Activated T-helper 1 cell treated with anti-CD3 and anti-CD28 coated beads, Interleukin-12 subunit alpha, Interleukin-12 subunit beta, Interleukin-2, Interleukin-4 antibody, amounts not matched to agents 30 ng/mL and 10 ng/mL and 1 ng/mL, durations not matched to agents 14 hours and 24 hours and 36 hours (primary cell): Measurements from ENCODE around the gene WDR37. TPM values are rescaled to one million over a fixed set of nuclear protein-coding genes. Genes with fewer than 3 reads are reported as not detected.

ENCODE experiments used
- DNase-seq: peaks from one replicate; pipeline ENCODE4 v3.0.0; 2021; ENCODE audit warnings: low spot score
- H3K27ac Mint-ChIP-seq: one replicate; pipeline ENCODE4 v1.8.0; 2021; ENCODE audit warnings: mild to moderate bottlenecking, mixed read lengths
- H3K27me3 Mint-ChIP-seq: one replicate; pipeline ENCODE4 v1.8.0; 2022; ENCODE audit warnings: mild to moderate bottlenecking, moderate library complexity, mixed read lengths; ENCODE audit not compliant: insufficient read depth
- H3K36me3 Mint-ChIP-seq: one replicate; pipeline ENCODE4 v1.8.0; 2021; ENCODE audit warnings: low read depth, mixed read lengths
- H3K4me1 Mint-ChIP-seq: one replicate; pipeline ENCODE4 v1.8.0; 2021; ENCODE audit warnings: low read depth, mixed read lengths
- H3K4me3 Mint-ChIP-seq: one replicate; pipeline ENCODE4 v1.8.0; 2021; ENCODE audit warnings: mild to moderate bottlenecking, moderate library complexity, mixed read lengths
- H3K9me3 Mint-ChIP-seq: one replicate; pipeline ENCODE4 v1.8.0; 2021; ENCODE audit warnings: mixed read lengths
- intact Hi-C: fragments of 100-400 bp; cut with micrococcal nuclease; formaldehyde crosslinking; loops from one replicate; pipeline ENCODE4 v1.15.1; 2024
- total RNA-seq: library from RNA; stranded (reverse); gene quantifications from 2 replicates; pipeline ENCODE4 v1.2.3, GENCODE V29; 2022

Gene WDR37
- total RNA-seq, 1 donor from 2014 or later: 19.9 TPM

DNA sequence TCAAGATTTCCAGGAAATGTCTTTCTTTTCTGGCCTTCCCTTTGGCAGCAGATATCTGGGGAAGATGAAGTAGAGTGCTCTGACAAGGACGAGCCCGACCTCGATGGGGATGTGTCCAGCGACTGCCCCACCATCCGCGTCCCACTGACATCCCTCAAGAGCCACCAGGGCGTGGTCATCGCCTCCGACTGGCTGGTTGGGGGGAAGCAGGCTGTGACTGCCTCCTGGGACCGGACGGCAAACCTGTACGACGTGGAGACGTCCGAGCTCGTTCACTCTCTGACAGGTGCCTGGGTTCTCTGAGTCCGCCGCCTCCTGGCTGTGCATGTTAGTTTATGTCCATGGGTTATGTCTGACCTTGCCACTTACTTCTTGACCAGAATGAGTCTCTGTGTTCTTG lies 47.4 kb downstream of the WDR37 start:
- H3K36me3 Mint-ChIP-seq: peaks cover 70% of the 10 kb centered on the region
- no peaks in the 10 kb centered on the region for H3K27me3 Mint-ChIP-seq
- peaks cover 46% of the 10 kb centered on the region for H3K4me1 Mint-ChIP-seq
- intact Hi-C loops: no loop called here
- no peaks in the 10 kb centered on the region for H3K9me3 Mint-ChIP-seq
- DNase-seq: no peak
- no peak overlapping the region for H3K4me3 Mint-ChIP-seq
- no peak overlapping the region for H3K27ac Mint-ChIP-seq

- H3K9me3 Mint-ChIP-seq: no peaks in the 10 kb centered on the region
- no peak for DNase-seq
- H3K27ac Mint-ChIP-seq: no peak overlapping the region
- peaks cover 46% of the 10 kb centered on the region for H3K4me1 Mint-ChIP-seq
- H3K36me3 Mint-ChIP-seq: peaks cover 62% of the 10 kb centered on the region
- H3K4me3 Mint-ChIP-seq: no peak overlapping the region
- H3K27me3 Mint-ChIP-seq: no peaks in the 10 kb centered on the region
- intact Hi-C loops: no loop called here
Observed at GRCh38 chr10:1104971-1105370, 48.8 kb downstream of the WDR37 start.

GRCh38 chr10:1107004-1107403 lies 50.8 kb downstream of the WDR37 start:
- peaks cover 68% of the 10 kb centered on the region for H3K36me3 Mint-ChIP-seq
- H3K4me1 Mint-ChIP-seq: peaks cover 59% of the 10 kb centered on the region
- no peak overlapping the region for H3K4me3 Mint-ChIP-seq
- DNase-seq: no peak
- H3K9me3 Mint-ChIP-seq: no peaks in the 10 kb centered on the region
- intact Hi-C loops: no loop called here
- no peaks in the 10 kb centered on the region for H3K27me3 Mint-ChIP-seq
- no peak overlapping the region for H3K27ac Mint-ChIP-seq

- Mint-ChIP-seq H3K27me3 (no peaks in the 10 kb centered on the region), H3K4me3 (no peak overlapping the region), H3K27ac (no peak overlapping the region), H3K36me3 (peaks cover 68% of the 10 kb centered on the region), H3K4me1 (peaks cover 59% of the 10 kb centered on the region), H3K9me3 (no peaks in the 10 kb centered on the region)
- no peak for DNase-seq
- intact Hi-C loops: no loop called here
Observed at GRCh38 chr10:1107679-1108078, 51.5 kb downstream of the WDR37 start.

DNA sequence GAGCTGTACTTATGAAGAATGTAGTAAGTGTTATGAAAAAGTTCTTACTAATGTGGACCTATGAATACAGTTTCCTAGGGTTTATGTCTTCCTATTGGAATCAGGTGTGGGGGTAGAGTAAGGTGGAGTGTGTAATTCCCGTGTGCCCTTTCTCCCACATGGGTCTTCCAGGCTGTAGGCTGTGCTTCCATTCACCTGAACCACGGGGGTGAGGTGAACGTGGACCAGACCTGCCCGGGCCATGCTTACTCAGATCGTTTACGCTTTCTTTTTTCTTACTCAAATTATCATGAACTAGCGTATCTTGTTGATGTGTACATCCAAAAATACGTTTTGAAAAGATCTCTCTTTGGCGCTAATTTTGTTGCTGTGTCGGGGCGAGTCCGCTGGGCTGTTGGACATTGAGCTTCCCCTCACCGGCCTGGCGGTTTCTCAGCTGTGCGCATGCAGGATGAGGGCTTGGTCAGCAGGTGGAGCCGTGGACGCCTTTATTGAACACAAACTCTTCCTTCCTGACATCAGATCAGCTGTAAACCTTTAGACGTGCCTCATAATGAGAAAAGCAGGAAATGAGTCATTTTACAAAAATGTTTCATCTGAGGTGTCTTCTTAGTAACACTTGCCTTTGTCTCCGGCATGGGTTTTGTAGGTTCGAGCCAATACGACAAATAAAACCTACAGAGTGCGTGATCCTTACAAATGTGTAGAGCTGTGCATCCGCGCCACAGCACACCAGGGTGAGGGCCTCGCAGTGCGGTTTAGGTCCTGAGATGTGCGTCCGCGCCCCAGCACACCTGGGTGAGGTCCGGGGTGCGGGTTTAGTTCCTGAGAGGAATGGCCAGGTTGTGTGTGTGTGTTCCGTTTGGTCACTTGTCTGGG lies 53.8 kb downstream of the WDR37 start:
- DNase-seq: peak; percentile 71
- Mint-ChIP-seq H3K9me3 (no peaks in the 10 kb centered on the region), H3K4me3 (peak overlapping the region; percentile 39), H3K27me3 (no peaks in the 10 kb centered on the region), H3K27ac (peak overlapping the region; percentile 75), H3K4me1 (peaks cover 54% of the 10 kb centered on the region), H3K36me3 (peaks cover 59% of the 10 kb centered on the region)
- intact Hi-C loops: loop anchor here (1.0 to 10.0 kb wide), 9 partner anchors 8 to 1933 kb away; partner anchors contain the start of genes ADARB2 and LARP4B

DNA sequence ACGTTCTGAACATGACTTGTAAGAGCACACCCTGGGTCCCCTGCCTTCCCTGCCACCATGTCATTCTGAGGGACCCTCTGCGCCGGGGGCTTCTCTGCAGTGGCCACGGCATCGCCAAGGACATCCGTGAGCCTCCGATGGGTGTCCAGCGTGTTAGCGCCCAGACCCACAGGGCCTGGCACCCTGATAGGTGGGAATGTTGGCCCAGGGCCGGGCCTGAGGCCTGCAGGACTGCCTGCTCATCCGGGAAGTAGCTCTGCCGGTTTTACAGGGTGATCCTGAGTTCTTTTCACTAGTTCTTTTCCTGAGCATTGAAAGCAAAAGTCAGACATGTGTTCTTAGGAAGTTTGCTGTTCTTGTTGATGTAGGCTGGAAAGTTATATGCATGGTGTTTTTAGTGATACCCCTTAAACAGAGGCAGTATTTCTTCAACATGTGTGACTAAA lies 54.5 kb downstream of the WDR37 start:
- intact Hi-C loops: loop anchor here (1.0 to 10.0 kb wide), 9 partner anchors 8 to 1933 kb away; partner anchors contain the start of genes ADARB2 and LARP4B
- Mint-ChIP-seq H3K36me3 (peaks cover 58% of the 10 kb centered on the region), H3K27ac (peak overlapping the region; percentile 75), H3K9me3 (no peaks in the 10 kb centered on the region), H3K4me1 (peaks cover 54% of the 10 kb centered on the region), H3K27me3 (no peaks in the 10 kb centered on the region), H3K4me3 (peak overlapping the region; percentile 39)
- DNase-seq: no peak

GRCh38 chr10:1114315-1114714 lies 58.1 kb downstream of the WDR37 start:
- no peak overlapping the region for H3K27ac Mint-ChIP-seq
- intact Hi-C loops: loop anchor here (5.0 to 10.0 kb wide), 3 partner anchors 253 to 820 kb away; partner anchors contain the start of gene ADARB2
- no peaks in the 10 kb centered on the region for H3K27me3 Mint-ChIP-seq
- H3K36me3 Mint-ChIP-seq: peaks cover 59% of the 10 kb centered on the region
- H3K4me3 Mint-ChIP-seq: no peak overlapping the region
- H3K9me3 Mint-ChIP-seq: no peaks in the 10 kb centered on the region
- DNase-seq: no peak
- H3K4me1 Mint-ChIP-seq: peaks cover 44% of the 10 kb centered on the region

- intact Hi-C loops: loop anchor here (5.0 to 10.0 kb wide), 3 partner anchors 252 to 820 kb away; partner anchors contain the start of gene ADARB2
- Mint-ChIP-seq H3K36me3 (peaks cover 65% of the 10 kb centered on the region), H3K27me3 (no peaks in the 10 kb centered on the region), H3K27ac (no peak overlapping the region), H3K4me1 (peaks cover 40% of the 10 kb centered on the region), H3K9me3 (no peaks in the 10 kb centered on the region), H3K4me3 (no peak overlapping the region)
- no peak for DNase-seq
Observed at GRCh38 chr10:1114719-1115606, 58.8 kb downstream of the WDR37 start.

DNA sequence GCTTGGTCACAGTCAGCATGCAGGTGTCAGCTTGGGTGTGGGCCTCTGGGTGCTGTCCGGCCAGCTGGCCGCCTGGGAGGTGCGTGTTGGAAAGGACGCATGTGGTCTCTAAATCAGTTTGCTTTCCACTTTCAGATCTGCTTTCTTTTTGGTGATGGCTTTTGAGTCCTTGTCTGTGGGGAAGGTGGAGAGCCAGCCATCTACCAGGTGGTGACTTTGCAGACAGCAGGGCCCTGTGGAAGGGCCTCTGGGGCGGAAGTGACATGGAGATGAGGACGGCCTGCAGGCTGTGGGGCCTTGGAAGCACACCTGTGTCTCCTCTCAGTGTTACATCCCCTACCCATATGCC lies 59.4 kb downstream of the WDR37 start:
- peaks cover 63% of the 10 kb centered on the region for H3K36me3 Mint-ChIP-seq
- H3K27ac Mint-ChIP-seq: no peak overlapping the region
- DNase-seq: no peak
- no peaks in the 10 kb centered on the region for H3K27me3 Mint-ChIP-seq
- no peak overlapping the region for H3K4me3 Mint-ChIP-seq
- intact Hi-C loops: loop anchor here (10.0 kb wide), 2 partner anchors 619 to 819 kb away; partner anchors contain the start of gene ADARB2
- peaks cover 34% of the 10 kb centered on the region for H3K4me1 Mint-ChIP-seq
- no peaks in the 10 kb centered on the region for H3K9me3 Mint-ChIP-seq

DNA sequence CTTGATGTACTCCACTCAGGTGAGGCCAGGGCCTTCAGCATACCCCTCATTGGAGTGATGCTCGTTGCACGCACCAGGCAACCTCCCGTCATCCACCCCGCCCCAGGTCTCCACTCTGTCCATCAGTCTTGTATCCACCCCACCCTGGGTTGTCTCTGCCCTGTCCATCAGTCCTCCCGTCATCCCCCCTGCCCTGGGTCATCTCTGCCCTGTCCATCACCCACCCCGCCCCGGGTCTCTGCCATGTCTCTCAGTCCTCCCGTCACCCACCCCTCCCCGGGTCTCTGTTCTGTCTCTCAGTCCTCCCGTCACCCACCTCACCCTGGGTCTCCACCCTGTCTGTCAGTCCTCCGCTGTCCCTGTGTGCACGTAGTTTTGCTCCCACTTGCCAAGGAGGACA lies 59.9 kb downstream of the WDR37 start:
- H3K4me3 Mint-ChIP-seq: no peak overlapping the region
- peaks cover 29% of the 10 kb centered on the region for H3K4me1 Mint-ChIP-seq

DNA sequence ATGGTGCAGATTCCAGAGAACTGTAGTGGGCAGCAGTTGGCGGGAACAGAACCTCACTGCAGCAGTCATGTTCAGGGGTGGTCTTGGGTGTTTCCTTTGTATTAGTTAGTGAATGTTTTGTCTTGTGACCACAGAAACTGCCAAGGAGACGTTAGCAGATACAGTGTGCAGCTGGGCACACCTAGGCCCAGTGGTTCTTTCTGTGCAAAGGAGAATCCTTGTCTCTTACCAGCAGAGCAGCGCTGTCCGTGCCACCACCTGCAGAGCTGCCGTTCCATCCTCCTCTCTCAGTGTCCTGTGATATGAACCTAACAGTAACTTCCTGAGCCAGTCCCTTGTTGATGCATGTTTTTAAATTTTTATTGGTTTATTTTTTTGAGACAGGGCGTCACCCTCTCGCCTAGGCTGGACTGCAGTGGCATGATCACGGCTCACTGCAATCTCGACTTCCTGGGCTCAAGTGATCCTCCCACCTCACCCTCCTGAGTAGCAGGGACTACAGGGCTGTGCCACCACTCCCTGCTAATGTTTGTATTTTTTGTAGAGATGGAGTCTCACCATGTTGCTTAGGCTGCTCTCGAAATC lies 60.6 kb downstream of the WDR37 start:
- H3K4me3 Mint-ChIP-seq: no peak overlapping the region
- no peak overlapping the region for H3K27ac Mint-ChIP-seq
- DNase-seq: no peak
- intact Hi-C loops: loop anchor here (10.0 kb wide), 2 partner anchors 618 to 818 kb away; partner anchors contain the start of gene ADARB2
- H3K9me3 Mint-ChIP-seq: no peaks in the 10 kb centered on the region
- peaks cover 57% of the 10 kb centered on the region for H3K36me3 Mint-ChIP-seq
- peaks cover 23% of the 10 kb centered on the region for H3K4me1 Mint-ChIP-seq
- no peaks in the 10 kb centered on the region for H3K27me3 Mint-ChIP-seq

More for the DNA sequence above, 59.9 kb downstream of the WDR37 start:
- Mint-ChIP-seq H3K27ac (no peak overlapping the region), H3K36me3 (peaks cover 61% of the 10 kb centered on the region), H3K27me3 (no peaks in the 10 kb centered on the region), H3K9me3 (no peaks in the 10 kb centered on the region)
- no peak for DNase-seq
- intact Hi-C loops: loop anchor here (10.0 kb wide), 2 partner anchors 619 to 819 kb away; partner anchors contain the start of gene ADARB2

DNA sequence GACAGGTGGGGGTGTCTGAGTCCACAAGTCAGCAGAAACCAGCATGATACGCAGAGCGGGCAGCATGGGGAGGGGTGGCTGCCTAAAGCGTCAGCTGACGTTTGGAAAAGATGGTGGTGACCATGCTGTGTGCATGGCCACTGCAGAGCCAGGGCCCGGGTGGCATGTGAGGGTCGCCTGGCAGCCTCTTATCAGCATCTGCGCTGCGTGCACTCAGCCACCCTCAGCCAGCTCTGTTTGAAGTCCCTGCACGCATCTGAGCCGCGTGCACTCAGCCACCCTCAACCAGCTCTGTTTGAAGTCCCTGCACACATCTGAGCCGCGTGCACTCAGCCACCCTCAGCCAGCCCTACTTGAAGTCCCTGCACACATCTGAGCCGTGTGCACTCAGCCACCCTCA lies 61.5 kb downstream of the WDR37 start:
- H3K4me1 Mint-ChIP-seq: peaks cover 17% of the 10 kb centered on the region
- H3K27ac Mint-ChIP-seq: peak overlapping the region; percentile 70
- intact Hi-C loops: loop anchor here (10.0 kb wide), 2 partner anchors 617 to 817 kb away; partner anchors contain the start of gene ADARB2
- H3K27me3 Mint-ChIP-seq: no peaks in the 10 kb centered on the region
- H3K36me3 Mint-ChIP-seq: peaks cover 55% of the 10 kb centered on the region
- DNase-seq: no peak
- H3K9me3 Mint-ChIP-seq: no peaks in the 10 kb centered on the region
- H3K4me3 Mint-ChIP-seq: no peak overlapping the region
